Fibroblast of lung (primary cell): Measurements from ENCODE around the gene GPD1. TPM values are rescaled to one million over a fixed set of nuclear protein-coding genes. Genes with fewer than 3 reads are reported as not detected.

ENCODE experiments used
- DNase-seq, 2 donors: peaks; one replicate each; pipeline versions ENCODE4 v3.0.0 to v3.0.0-alpha.2; 2010; ENCODE audit warnings: low read depth in 2 of 2
- H2AFZ ChIP-seq: 2 replicates; pipeline ENCODE4 v1.5.1; 2012; ENCODE audit warnings: low read length, control low read depth, inconsistent platforms
- H3K27ac ChIP-seq: 2 replicates; pipeline ENCODE4 v1.5.1; 2011; ENCODE audit warnings: low read length, control low read depth; ENCODE audit not compliant: insufficient read depth
- H3K27me3 ChIP-seq: 2 replicates; pipeline ENCODE4 v1.5.1; 2011; ENCODE audit warnings: mild to moderate bottlenecking, low read length; ENCODE audit not compliant: control insufficient read depth, insufficient read depth
- H3K36me3 ChIP-seq: 2 replicates; pipeline ENCODE4 v1.5.1; 2011; ENCODE audit warnings: low read length; ENCODE audit not compliant: control insufficient read depth, insufficient read depth
- H3K4me1 ChIP-seq: 2 replicates; pipeline ENCODE4 v1.5.1; 2011; ENCODE audit warnings: low read length; ENCODE audit not compliant: control insufficient read depth, insufficient read depth; ENCODE audit errors: extremely low read depth
- H3K4me2 ChIP-seq: 2 replicates; pipeline ENCODE4 v1.5.1; 2011; ENCODE audit warnings: low read length, control low read depth; ENCODE audit not compliant: insufficient read depth; ENCODE audit errors: extremely low read depth
- H3K4me3 ChIP-seq, 4 experiments: fragments of 200-600 bp in 1 of 4; sonication (generic) in 1 of 4; replicated peaks in 1 of 4; 2 replicates each; pipeline ENCODE4 v1.5.1; 2011 to 2016; ENCODE audit warnings: low read length in 4 of 4, low read depth in 3 of 4, mild to moderate bottlenecking in 3 of 4, control low read depth in 2 of 4, inconsistent platforms in 1 of 4, mixed read lengths in 1 of 4; ENCODE audit not compliant: insufficient read depth in 1 of 4; ENCODE audit errors: control extremely low read depth in 1 of 4
- H3K79me2 ChIP-seq: 2 replicates; pipeline ENCODE4 v1.5.1; 2012; ENCODE audit warnings: mild to moderate bottlenecking, low read length, inconsistent platforms; ENCODE audit not compliant: control insufficient read depth, insufficient read depth
- H3K9ac ChIP-seq: 2 replicates; pipeline ENCODE4 v1.5.1; 2011; ENCODE audit warnings: mild to moderate bottlenecking, low read length, control low read depth; ENCODE audit not compliant: insufficient read depth
- H3K9me3 ChIP-seq: 2 replicates; pipeline ENCODE4 v1.5.1; 2012; ENCODE audit warnings: low read depth, low read length; ENCODE audit not compliant: control insufficient read depth, insufficient read depth
- H4K20me1 ChIP-seq: 2 replicates; pipeline ENCODE4 v1.5.1; 2011; ENCODE audit warnings: low read length; ENCODE audit not compliant: control insufficient read depth, insufficient read depth; ENCODE audit errors: extremely low read depth
- EZH2 ChIP-seq: IDR thresholded peaks from 2 replicates; pipeline ENCODE4 v1.5.1; 2012; ENCODE audit warnings: low read length, control low read depth, mild to moderate bottlenecking; ENCODE audit errors: missing control alignments
- polyA plus RNA-seq, 2 donors: library from polyadenylated mRNA; depleted of rRNA in 1 of 2; stranded (reverse) in 1 of 2; unstranded in 1 of 2; fragments of >200 nt; gene quantifications; 2 replicates each; pipeline ENCODE4 v1.2.1, GENCODE V29; 2011 to 2012; ENCODE audit warnings: missing spikeins in 1 of 2
- total RNA-seq: library from RNA; depleted of rRNA; stranded (reverse); fragments of >200 nt; gene quantifications from 2 replicates; pipeline ENCODE4 v1.2.1, GENCODE V29; 2014
- TF ChIP-seq, protein P1 (sequence below), 2 donors: IDR thresholded peaks in 1 of 2; conservative IDR thresholded peaks in 1 of 2; 1 replicate in 1 of 2; 2 replicates in 1 of 2; pipeline ENCODE4 v1.5.1; 2011 to 2012; ENCODE audit warnings: low read length in 2 of 2, control low read depth in 1 of 2, inconsistent platforms in 1 of 2, low read depth in 1 of 2, mild to moderate bottlenecking in 1 of 2

Gene GPD1
- total and polyA plus RNA-seq, 2 donors (not counting 1 experiment from before 2014, with no cell fraction given): under 0.01 to 0.03 TPM

DNA sequence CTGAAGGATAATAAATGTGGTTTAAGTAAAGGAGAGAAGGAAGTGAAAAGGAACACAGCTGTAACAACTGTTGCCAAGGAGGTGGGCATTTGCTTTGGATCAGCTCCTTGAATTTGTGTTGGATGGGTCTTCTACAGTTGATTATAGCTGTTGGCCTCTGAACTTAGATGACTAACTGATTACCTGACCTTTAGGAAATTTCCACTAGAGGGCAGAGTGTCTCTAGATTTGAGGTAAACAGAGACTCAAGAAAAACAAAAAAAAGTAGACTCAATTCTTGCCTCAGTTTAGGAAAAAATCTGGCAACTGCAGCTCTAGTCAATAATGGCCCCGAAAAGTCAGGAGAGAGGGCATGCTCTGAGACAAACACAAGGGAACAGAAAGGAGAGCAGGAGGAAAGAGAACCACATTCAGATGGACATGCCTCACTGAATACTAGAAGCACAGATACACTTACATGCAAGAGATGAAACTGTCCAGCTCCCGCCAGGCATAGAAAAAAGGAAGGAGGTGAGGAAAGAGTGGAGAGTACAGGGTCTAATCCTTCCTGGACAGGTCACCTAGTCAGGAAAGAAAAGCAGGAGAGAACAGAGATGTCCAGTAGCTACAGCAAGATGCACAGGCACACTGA, 28.8 kb downstream of the GPD1 start:
- TF ChIP-seq EZH2: no peak
- TF ChIP-seq, protein P1, sequence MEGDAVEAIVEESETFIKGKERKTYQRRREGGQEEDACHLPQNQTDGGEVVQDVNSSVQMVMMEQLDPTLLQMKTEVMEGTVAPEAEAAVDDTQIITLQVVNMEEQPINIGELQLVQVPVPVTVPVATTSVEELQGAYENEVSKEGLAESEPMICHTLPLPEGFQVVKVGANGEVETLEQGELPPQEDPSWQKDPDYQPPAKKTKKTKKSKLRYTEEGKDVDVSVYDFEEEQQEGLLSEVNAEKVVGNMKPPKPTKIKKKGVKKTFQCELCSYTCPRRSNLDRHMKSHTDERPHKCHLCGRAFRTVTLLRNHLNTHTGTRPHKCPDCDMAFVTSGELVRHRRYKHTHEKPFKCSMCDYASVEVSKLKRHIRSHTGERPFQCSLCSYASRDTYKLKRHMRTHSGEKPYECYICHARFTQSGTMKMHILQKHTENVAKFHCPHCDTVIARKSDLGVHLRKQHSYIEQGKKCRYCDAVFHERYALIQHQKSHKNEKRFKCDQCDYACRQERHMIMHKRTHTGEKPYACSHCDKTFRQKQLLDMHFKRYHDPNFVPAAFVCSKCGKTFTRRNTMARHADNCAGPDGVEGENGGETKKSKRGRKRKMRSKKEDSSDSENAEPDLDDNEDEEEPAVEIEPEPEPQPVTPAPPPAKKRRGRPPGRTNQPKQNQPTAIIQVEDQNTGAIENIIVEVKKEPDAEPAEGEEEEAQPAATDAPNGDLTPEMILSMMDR (conservative IDR thresholded peaks at IDR 0.05 in 1 of 2, IDR thresholded peaks at IDR 0.05 in 1 of 2; ENCODE audit: low read depth in 1 of 2, low read length in 2 of 2): peak in 1 of 2 donors; percentile 51
- H3K27ac ChIP-seq: no peak overlapping the region
- no peak overlapping the region for H3K4me3 ChIP-seq
- no peaks in the 10 kb centered on the region for H3K79me2 ChIP-seq
- no peak overlapping the region for H2AFZ ChIP-seq
- H3K36me3 ChIP-seq: peaks cover 6% of the 10 kb centered on the region
- no peaks in the 10 kb centered on the region for H3K9me3 ChIP-seq
- H3K9ac ChIP-seq: no peak overlapping the region
- peaks cover 2% of the 10 kb centered on the region for H3K4me1 ChIP-seq
- H3K27me3 ChIP-seq: no peaks in the 10 kb centered on the region
- H4K20me1 ChIP-seq: no peaks in the 10 kb centered on the region
- peak in 1 of 2 donors; percentile 17 for DNase-seq
- H3K4me2 ChIP-seq: no peak overlapping the region

DNA sequence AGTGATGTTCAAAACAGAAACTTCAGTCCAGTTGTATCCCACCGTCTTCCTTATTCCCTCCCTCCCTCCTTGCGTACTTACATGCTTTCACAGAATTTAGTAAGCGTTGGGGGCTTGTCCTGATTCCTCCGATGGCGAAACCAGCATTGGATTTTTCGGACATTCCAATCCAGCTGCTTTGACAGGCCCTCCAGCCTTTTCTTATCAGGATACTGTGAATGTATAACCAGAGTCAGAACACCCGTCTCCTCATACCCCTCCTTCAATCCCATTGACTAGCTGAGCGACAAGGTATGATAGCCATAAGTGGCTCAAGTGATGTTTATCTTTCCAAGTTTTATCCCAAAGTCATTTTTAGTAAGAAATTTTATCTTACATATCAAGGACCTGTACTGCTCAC, 39.2 kb downstream of the GPD1 start:
- Histone ChIP-seq H3K4me2 (no peak overlapping the region), H3K4me1 (no peaks in the 10 kb centered on the region), H3K36me3 (no peaks in the 10 kb centered on the region), H3K27ac (no peak overlapping the region), H3K27me3 (no peaks in the 10 kb centered on the region), H3K9ac (no peak overlapping the region), H3K4me3 (no peak overlapping the region), H3K79me2 (no peaks in the 10 kb centered on the region), H4K20me1 (no peaks in the 10 kb centered on the region), H2AFZ (no peak overlapping the region), H3K9me3 (no peaks in the 10 kb centered on the region)
- no peak for TF ChIP-seq EZH2
- TF ChIP-seq, protein P1 (conservative IDR thresholded peaks at IDR 0.05 in 1 of 2, IDR thresholded peaks at IDR 0.05 in 1 of 2; ENCODE audit: low read depth in 1 of 2, low read length in 2 of 2): no peak
- no peak for DNase-seq

DNA sequence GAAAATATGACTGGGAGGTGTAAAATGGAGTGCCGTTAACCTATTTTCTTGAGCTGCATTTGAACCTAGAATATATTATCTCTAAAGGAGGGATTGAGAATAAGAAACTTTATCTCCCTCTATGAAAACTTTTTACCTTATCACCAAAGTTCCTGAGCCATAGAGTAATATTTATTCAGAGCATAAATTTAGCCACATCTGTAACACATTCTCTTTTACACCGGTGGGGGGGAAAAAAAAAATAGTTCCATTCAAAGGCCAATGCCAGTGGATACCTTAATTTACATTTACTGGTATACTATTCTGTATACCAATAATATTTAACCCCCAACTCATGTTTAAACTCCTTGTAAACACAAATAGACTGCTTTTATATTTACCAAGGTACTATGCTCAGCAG, 41.6 kb downstream of the GPD1 start:
- Histone ChIP-seq H3K27me3 (no peaks in the 10 kb centered on the region), H3K9ac (no peak overlapping the region), H3K27ac (no peak overlapping the region), H3K79me2 (no peaks in the 10 kb centered on the region), H3K9me3 (no peaks in the 10 kb centered on the region), H3K36me3 (no peaks in the 10 kb centered on the region), H3K4me2 (no peak overlapping the region), H2AFZ (no peak overlapping the region), H3K4me3 (no peak overlapping the region), H3K4me1 (no peaks in the 10 kb centered on the region), H4K20me1 (no peaks in the 10 kb centered on the region)
- DNase-seq: no peak
- TF ChIP-seq, protein P1 (conservative IDR thresholded peaks at IDR 0.05 in 1 of 2, IDR thresholded peaks at IDR 0.05 in 1 of 2; ENCODE audit: low read depth in 1 of 2, low read length in 2 of 2): no peak
- TF ChIP-seq EZH2: no peak
